Fibroblast of lung (primary cell): ENCODE measurements around the gene CIPC.

Source experiments
- EZH2 ChIP-seq: IDR thresholded peaks from 2 replicates; pipeline ENCODE4 v1.5.1; 2012; ENCODE audit warnings: low read length, control low read depth, mild to moderate bottlenecking; ENCODE audit errors: missing control alignments
- TF ChIP-seq, protein P1 (sequence below), 2 donors: IDR thresholded peaks in 1 of 2; conservative IDR thresholded peaks in 1 of 2; 1 replicate in 1 of 2; 2 replicates in 1 of 2; pipeline ENCODE4 v1.5.1; 2011 to 2012; ENCODE audit warnings: low read length in 2 of 2, control low read depth in 1 of 2, inconsistent platforms in 1 of 2, low read depth in 1 of 2, mild to moderate bottlenecking in 1 of 2

GRCh38 chr14:77084985-77085384 lies 13.1 kb upstream of the CIPC start:
- TF ChIP-seq, protein P1, sequence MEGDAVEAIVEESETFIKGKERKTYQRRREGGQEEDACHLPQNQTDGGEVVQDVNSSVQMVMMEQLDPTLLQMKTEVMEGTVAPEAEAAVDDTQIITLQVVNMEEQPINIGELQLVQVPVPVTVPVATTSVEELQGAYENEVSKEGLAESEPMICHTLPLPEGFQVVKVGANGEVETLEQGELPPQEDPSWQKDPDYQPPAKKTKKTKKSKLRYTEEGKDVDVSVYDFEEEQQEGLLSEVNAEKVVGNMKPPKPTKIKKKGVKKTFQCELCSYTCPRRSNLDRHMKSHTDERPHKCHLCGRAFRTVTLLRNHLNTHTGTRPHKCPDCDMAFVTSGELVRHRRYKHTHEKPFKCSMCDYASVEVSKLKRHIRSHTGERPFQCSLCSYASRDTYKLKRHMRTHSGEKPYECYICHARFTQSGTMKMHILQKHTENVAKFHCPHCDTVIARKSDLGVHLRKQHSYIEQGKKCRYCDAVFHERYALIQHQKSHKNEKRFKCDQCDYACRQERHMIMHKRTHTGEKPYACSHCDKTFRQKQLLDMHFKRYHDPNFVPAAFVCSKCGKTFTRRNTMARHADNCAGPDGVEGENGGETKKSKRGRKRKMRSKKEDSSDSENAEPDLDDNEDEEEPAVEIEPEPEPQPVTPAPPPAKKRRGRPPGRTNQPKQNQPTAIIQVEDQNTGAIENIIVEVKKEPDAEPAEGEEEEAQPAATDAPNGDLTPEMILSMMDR (conservative IDR thresholded peaks at IDR 0.05 in 1 of 2, IDR thresholded peaks at IDR 0.05 in 1 of 2; ENCODE audit: low read depth in 1 of 2, low read length in 2 of 2): no peak
- TF ChIP-seq EZH2: no peak
